GM23338 (cell line): Measurements from ENCODE around the gene STAT5B. TPM values are rescaled to one million over a fixed set of nuclear protein-coding genes. Genes with fewer than 3 reads are reported as not detected.

Source experiments
- ATAC-seq: fragments of 200-7000 bp; cut with Tn5 transposase; 3 replicates; pipeline ENCODE4 v1.9.1; 2020
- DNase-seq: peaks from one replicate; pipeline ENCODE4 v3.0.0-alpha.2; 2015; ENCODE audit warnings: low spot score
- H2AFZ ChIP-seq: fragments of 200-600 bp; sonication (generic); 2 replicates; pipeline ENCODE4 v1.8.0; 2016; ENCODE audit warnings: antibody characterized with exemption, mild to moderate bottlenecking, moderate library complexity
- H3F3A ChIP-seq: fragments of 200-600 bp; sonication (generic); replicated peaks from 2 replicates; pipeline ENCODE4 v1.8.0; 2017; ENCODE audit warnings: antibody characterized with exemption, mixed run types, low read depth
- H3K27ac ChIP-seq: fragments of 200-600 bp; sonication (generic); 2 replicates; pipeline ENCODE4 v1.6.1; 2016; ENCODE audit warnings: low read depth
- H3K27me3 ChIP-seq: fragments of 200-600 bp; sonication (generic); 2 replicates; pipeline ENCODE4 v1.8.0; 2016; ENCODE audit warnings: mild to moderate bottlenecking, mixed run types, moderate library complexity; ENCODE audit not compliant: insufficient read depth
- H3K36me3 ChIP-seq: fragments of 200-600 bp; sonication (generic); 2 replicates; pipeline ENCODE4 v1.8.0; 2016; ENCODE audit warnings: mild to moderate bottlenecking; ENCODE audit not compliant: insufficient read depth
- H3K4me1 ChIP-seq: fragments of 200-600 bp; sonication (generic); 2 replicates; pipeline ENCODE4 v1.8.0; 2016; ENCODE audit warnings: mild to moderate bottlenecking, moderate library complexity; ENCODE audit not compliant: insufficient read depth
- H3K4me2 ChIP-seq: fragments of 200-600 bp; sonication (generic); 2 replicates; pipeline ENCODE4 v1.7.1; 2017; ENCODE audit warnings: mixed run types
- H3K4me3 ChIP-seq: fragments of 200-600 bp; sonication (generic); 2 replicates; pipeline ENCODE4 v1.6.1; 2016; ENCODE audit warnings: mixed run types
- H3K79me2 ChIP-seq: fragments of 200-600 bp; sonication (generic); replicated peaks from 2 replicates; pipeline ENCODE4 v1.8.0; 2017; ENCODE audit warnings: mild to moderate bottlenecking; ENCODE audit not compliant: insufficient read depth
- H3K9me2 ChIP-seq: fragments of 200-600 bp; sonication (generic); 2 replicates; pipeline ENCODE4 v1.8.0; 2017; ENCODE audit not compliant: insufficient read depth
- H4K20me1 ChIP-seq: fragments of 200-600 bp; sonication (generic); replicated peaks from 2 replicates; pipeline ENCODE4 v1.8.0; 2017; ENCODE audit warnings: mild to moderate bottlenecking; ENCODE audit not compliant: insufficient read depth
- H3K27ac Mint-ChIP-seq: 2 replicates; pipeline ENCODE4 v1.8.0; 2020; ENCODE audit warnings: inconsistent platforms, mild to moderate bottlenecking, moderate library complexity, mixed read lengths
- H3K27me3 Mint-ChIP-seq: 3 replicates; pipeline ENCODE4 v1.8.0; 2022; ENCODE audit warnings: low read depth, mild to moderate bottlenecking, moderate library complexity, mixed read lengths, inconsistent platforms; ENCODE audit not compliant: insufficient read depth, poor library complexity
- H3K36me3 Mint-ChIP-seq: 3 replicates; pipeline ENCODE4 v1.8.0; 2021; ENCODE audit warnings: low read depth, mild to moderate bottlenecking, inconsistent platforms, moderate library complexity, mixed read lengths
- H3K4me1 Mint-ChIP-seq: 3 replicates; pipeline ENCODE4 v1.8.0; 2020; ENCODE audit warnings: mild to moderate bottlenecking, inconsistent platforms, mixed read lengths
- H3K4me3 Mint-ChIP-seq: 3 replicates; pipeline ENCODE4 v1.8.0; 2021; ENCODE audit warnings: moderate library complexity, mild to moderate bottlenecking, inconsistent platforms, mixed read lengths
- H3K9me3 Mint-ChIP-seq: 3 replicates; pipeline ENCODE4 v1.8.0; 2020; ENCODE audit warnings: moderate library complexity, mild to moderate bottlenecking, inconsistent platforms, mixed read lengths
- CREB1 ChIP-seq: fragments of 250-450 bp; sonication (Bioruptor Pico); IDR thresholded peaks from 2 replicates; pipeline ENCODE4 v1.5.0; 2020; ENCODE audit warnings: low read depth, mild to moderate bottlenecking, moderate library complexity
- EZH2 ChIP-seq: fragments of 200-600 bp; sonication (generic); IDR thresholded peaks from one replicate; pipeline ENCODE4 v1.8.0; 2017; ENCODE audit warnings: antibody characterized with exemption, mild to moderate bottlenecking, low read depth; ENCODE audit not compliant: unreplicated experiment
- JUNB ChIP-seq: IDR thresholded peaks from one replicate; pipeline ENCODE4 v1.6.1; 2016; ENCODE audit warnings: antibody characterized with exemption; ENCODE audit not compliant: unreplicated experiment
- NANOG ChIP-seq: IDR thresholded peaks from 2 replicates; pipeline ENCODE4 v1.6.1; 2016; ENCODE audit warnings: antibody characterized with exemption, borderline replicate concordance
- POLR2AphosphoS5 ChIP-seq: IDR thresholded peaks from 2 replicates; pipeline ENCODE4 v1.6.1; 2016; ENCODE audit warnings: antibody characterized with exemption, low read depth
- STAT1 ChIP-seq: IDR thresholded peaks from one replicate; pipeline ENCODE4 v1.6.1; 2016; ENCODE audit warnings: antibody characterized with exemption; ENCODE audit not compliant: unreplicated experiment
- ZNF114 ChIP-seq: fragments of 250-450 bp; sonication (Bioruptor Pico); IDR thresholded peaks from 2 replicates; pipeline ENCODE4 v1.5.0; 2020; ENCODE audit warnings: mild to moderate bottlenecking, moderate library complexity
- ZNF331 ChIP-seq: fragments of 250-450 bp; sonication (Bioruptor Pico); IDR thresholded peaks from 2 replicates; pipeline ENCODE4 v1.5.0; 2020; ENCODE audit warnings: low read depth, mild to moderate bottlenecking, moderate library complexity
- polyA plus RNA-seq: library from polyadenylated mRNA; unstranded; fragments of >200 nt; fragmentation: Nextera tagmentation; extraction: Ambion mirVana; gene quantifications from 2 replicates; pipeline ENCODE4 v1.2.1, GENCODE V29; 2016
- total RNA-seq: library from RNA; depleted of rRNA; stranded (reverse); fragments of >200 nt; shearing (Covaris generic); gene quantifications from 2 replicates; pipeline ENCODE4 v1.2.3, GENCODE V29; 2014
- TF ChIP-seq, protein P1 (sequence below): IDR thresholded peaks from one replicate; pipeline ENCODE4 v1.6.1; 2018; ENCODE audit warnings: antibody characterized with exemption; ENCODE audit not compliant: unreplicated experiment
- TF ChIP-seq, protein P2 (sequence below): IDR thresholded peaks from 2 replicates; pipeline ENCODE4 v1.6.1; 2016; ENCODE audit warnings: antibody characterized with exemption

The STAT5B gene
- total and polyA plus RNA-seq, 2 experiments from 2014 or later, result 13.9 to 60.5 TPM

DNA sequence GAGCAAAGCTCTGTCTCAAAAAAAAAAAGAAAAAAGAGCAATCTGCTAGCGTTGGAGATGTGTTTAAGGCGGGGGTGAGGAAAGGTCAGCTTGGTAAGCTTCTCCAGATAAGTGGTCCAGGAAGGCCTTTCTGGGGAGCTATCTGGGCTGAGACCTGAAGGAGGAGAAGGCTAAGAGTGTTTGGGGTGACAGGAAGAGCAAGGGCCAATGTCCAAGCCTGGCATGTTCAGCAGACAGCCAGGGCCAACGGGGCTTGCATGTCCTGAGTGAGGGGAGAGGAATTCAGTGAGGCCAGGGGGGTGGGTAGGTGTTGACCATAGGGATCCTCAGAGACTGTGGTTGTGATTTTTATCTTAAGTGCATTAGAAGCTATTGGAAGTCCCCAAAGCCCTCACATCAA lies 27.5 kb upstream of the STAT5B start:
- Histone ChIP-seq H2AFZ (no peak overlapping the region), H3K4me2 (no peak overlapping the region), H3K36me3 (no peaks in the 10 kb centered on the region), H3K9me2 (no peaks in the 10 kb centered on the region), H3K4me1 (no peaks in the 10 kb centered on the region), H3K4me3 (no peak overlapping the region), H3F3A (no peaks in the 10 kb centered on the region), H3K27me3 (no peaks in the 10 kb centered on the region), H3K79me2 (no peaks in the 10 kb centered on the region), H4K20me1 (no peaks in the 10 kb centered on the region), H3K27ac (no peak overlapping the region)
- Mint-ChIP-seq H3K4me1 (peaks cover 6% of the 10 kb centered on the region; the same call in 2 of the 3 replicates), H3K36me3 (no peaks in the 10 kb centered on the region; the same call in 2 of the 3 replicates), H3K4me3 (no peak overlapping the region), H3K27me3 (peaks cover 21% of the 10 kb centered on the region), H3K27ac (no peak overlapping the region), H3K9me3 (no peaks in the 10 kb centered on the region)
- no peak for DNase-seq
- TF ChIP-seq POLR2AphosphoS5 (no peak), ZNF114 (CRISPR knock-in tag) (no peak), CREB1 (CRISPR knock-in tag) (no peak), JUNB (no peak), NANOG (no peak), EZH2 (no peak)
- TF ChIP-seq, protein P1, sequence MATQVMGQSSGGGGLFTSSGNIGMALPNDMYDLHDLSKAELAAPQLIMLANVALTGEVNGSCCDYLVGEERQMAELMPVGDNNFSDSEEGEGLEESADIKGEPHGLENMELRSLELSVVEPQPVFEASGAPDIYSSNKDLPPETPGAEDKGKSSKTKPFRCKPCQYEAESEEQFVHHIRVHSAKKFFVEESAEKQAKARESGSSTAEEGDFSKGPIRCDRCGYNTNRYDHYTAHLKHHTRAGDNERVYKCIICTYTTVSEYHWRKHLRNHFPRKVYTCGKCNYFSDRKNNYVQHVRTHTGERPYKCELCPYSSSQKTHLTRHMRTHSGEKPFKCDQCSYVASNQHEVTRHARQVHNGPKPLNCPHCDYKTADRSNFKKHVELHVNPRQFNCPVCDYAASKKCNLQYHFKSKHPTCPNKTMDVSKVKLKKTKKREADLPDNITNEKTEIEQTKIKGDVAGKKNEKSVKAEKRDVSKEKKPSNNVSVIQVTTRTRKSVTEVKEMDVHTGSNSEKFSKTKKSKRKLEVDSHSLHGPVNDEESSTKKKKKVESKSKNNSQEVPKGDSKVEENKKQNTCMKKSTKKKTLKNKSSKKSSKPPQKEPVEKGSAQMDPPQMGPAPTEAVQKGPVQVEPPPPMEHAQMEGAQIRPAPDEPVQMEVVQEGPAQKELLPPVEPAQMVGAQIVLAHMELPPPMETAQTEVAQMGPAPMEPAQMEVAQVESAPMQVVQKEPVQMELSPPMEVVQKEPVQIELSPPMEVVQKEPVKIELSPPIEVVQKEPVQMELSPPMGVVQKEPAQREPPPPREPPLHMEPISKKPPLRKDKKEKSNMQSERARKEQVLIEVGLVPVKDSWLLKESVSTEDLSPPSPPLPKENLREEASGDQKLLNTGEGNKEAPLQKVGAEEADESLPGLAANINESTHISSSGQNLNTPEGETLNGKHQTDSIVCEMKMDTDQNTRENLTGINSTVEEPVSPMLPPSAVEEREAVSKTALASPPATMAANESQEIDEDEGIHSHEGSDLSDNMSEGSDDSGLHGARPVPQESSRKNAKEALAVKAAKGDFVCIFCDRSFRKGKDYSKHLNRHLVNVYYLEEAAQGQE, result no peak
- TF ChIP-seq, protein P2, sequence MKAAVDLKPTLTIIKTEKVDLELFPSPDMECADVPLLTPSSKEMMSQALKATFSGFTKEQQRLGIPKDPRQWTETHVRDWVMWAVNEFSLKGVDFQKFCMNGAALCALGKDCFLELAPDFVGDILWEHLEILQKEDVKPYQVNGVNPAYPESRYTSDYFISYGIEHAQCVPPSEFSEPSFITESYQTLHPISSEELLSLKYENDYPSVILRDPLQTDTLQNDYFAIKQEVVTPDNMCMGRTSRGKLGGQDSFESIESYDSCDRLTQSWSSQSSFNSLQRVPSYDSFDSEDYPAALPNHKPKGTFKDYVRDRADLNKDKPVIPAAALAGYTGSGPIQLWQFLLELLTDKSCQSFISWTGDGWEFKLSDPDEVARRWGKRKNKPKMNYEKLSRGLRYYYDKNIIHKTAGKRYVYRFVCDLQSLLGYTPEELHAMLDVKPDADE, result no peak
- ATAC-seq, result no peak

DNA sequence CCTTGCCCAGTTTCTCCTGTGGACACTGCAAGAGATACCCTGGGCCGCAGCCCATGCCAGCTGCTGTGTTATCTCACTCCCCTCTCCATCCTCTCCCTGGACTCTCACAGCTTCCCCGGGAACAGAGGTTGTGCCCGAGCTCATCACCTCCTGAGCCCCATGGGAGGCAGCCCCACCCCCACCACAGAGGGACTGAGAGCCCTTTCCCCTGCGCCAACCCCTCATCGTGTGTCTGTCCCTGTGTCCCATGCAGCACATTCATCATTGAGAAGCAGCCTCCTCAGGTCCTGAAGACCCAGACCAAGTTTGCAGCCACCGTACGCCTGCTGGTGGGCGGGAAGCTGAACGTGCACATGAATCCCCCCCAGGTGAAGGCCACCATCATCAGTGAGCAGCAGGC lies 24.8 kb upstream of the STAT5B start:
- peaks cover 23% of the 10 kb centered on the region for H3K27me3 Mint-ChIP-seq
- H3K4me3 Mint-ChIP-seq, result no peak overlapping the region
- no peak overlapping the region for H3K27ac ChIP-seq
- H3K4me1 ChIP-seq, result no peaks in the 10 kb centered on the region
- no peaks in the 10 kb centered on the region for H3F3A ChIP-seq
- no peaks in the 10 kb centered on the region; the same call in 2 of the 3 replicates for H3K36me3 Mint-ChIP-seq
- H3K9me3 Mint-ChIP-seq, result no peaks in the 10 kb centered on the region
- H3K4me2 ChIP-seq, result no peak overlapping the region
- ATAC-seq (no peak), DNase-seq (no peak)
- no peak overlapping the region for H3K27ac Mint-ChIP-seq
- H2AFZ ChIP-seq, result no peak overlapping the region
- H4K20me1 ChIP-seq, result no peaks in the 10 kb centered on the region
- peaks cover 2% of the 10 kb centered on the region; the same call in 2 of the 3 replicates for H3K4me1 Mint-ChIP-seq
- H3K4me3 ChIP-seq, result no peak overlapping the region
- no peaks in the 10 kb centered on the region for H3K27me3 ChIP-seq
- no peaks in the 10 kb centered on the region for H3K9me2 ChIP-seq
- no peaks in the 10 kb centered on the region; the same call in 1 of the 2 replicates for H3K36me3 ChIP-seq
- H3K79me2 ChIP-seq, result no peaks in the 10 kb centered on the region
- TF ChIP-seq, protein P1, result no peak
- TF ChIP-seq STAT1 (no peak), CREB1 (CRISPR knock-in tag) (no peak), ZNF331 (no peak)
- TF ChIP-seq, protein P2, result no peak
